Neural progenitor cell (in vitro differentiated cells): ENCODE measurements around the gene ARAF.

Experiments
- EZH2 ChIP-seq: fragments of 200-600 bp; sonication (generic); IDR thresholded peaks from 2 replicates; pipeline ENCODE4 v1.6.1; 2017; ENCODE audit warnings: antibody characterized with exemption, mild to moderate bottlenecking, moderate library complexity
- TF ChIP-seq, protein P1 (sequence below): fragments of 200-600 bp; sonication (generic); IDR thresholded peaks from 2 replicates; pipeline ENCODE4 v1.5.1; 2017; ENCODE audit warnings: antibody characterized with exemption, mild to moderate bottlenecking

DNA sequence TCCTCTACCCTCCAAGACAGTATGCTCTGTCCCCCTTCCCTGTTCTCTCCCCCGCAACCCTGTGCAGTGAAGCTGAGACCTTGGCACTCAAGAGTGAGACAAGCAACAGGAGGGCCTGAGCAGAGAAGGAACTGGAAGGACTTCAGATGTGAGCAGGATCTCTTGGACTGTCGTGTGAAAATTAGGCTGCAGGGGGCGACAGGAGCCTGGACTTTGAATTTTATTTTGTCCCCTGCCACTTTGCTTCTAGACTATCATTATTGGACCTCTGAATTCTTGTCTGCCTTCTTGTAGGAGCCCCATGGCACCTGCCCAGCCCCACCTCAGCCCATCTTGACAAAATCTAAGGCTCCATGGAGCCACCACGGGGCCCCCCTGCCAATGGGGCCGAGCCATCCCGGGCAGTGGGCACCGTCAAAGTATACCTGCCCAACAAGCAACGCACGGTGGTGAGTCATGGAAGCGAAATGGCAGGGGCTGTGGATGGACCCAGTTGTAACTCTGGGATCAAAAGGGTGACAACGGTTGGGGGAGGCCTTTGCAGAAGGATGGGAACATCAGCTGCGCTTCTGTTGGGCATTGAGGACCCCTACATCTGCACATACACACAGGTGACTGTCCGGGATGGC is 1.7 kb downstream of the ARAF start:
- TF ChIP-seq, protein P1, sequence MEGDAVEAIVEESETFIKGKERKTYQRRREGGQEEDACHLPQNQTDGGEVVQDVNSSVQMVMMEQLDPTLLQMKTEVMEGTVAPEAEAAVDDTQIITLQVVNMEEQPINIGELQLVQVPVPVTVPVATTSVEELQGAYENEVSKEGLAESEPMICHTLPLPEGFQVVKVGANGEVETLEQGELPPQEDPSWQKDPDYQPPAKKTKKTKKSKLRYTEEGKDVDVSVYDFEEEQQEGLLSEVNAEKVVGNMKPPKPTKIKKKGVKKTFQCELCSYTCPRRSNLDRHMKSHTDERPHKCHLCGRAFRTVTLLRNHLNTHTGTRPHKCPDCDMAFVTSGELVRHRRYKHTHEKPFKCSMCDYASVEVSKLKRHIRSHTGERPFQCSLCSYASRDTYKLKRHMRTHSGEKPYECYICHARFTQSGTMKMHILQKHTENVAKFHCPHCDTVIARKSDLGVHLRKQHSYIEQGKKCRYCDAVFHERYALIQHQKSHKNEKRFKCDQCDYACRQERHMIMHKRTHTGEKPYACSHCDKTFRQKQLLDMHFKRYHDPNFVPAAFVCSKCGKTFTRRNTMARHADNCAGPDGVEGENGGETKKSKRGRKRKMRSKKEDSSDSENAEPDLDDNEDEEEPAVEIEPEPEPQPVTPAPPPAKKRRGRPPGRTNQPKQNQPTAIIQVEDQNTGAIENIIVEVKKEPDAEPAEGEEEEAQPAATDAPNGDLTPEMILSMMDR: peak; percentile 53
- no peak for TF ChIP-seq EZH2
